GM19438 (cell line): Measurements from ENCODE around the gene DRD5.
"Not testable (repeated sequence)": the region's sequence is repeated elsewhere in the genome, so short reads cannot be mapped to it uniquely, and the experiment has no call there.

ENCODE experiments used
- ATAC-seq: cut with Tn5 transposase; IDR thresholded peaks from one replicate; pipeline ENCODE4 v1.9.1; 2021; ENCODE audit warnings: low read depth; ENCODE audit not compliant: unreplicated experiment

Gene DRD5

GRCh38 chr4:9781343-9782135 lies at the start of gene DRD5:
Gene DRD5 (plus strand): TSS chr4:9781634. CDS start chr4:9782030, 396 bp downstream.
- ATAC-seq, result no peak

GRCh38 chr4:9732256-9732655 lies 49.2 kb upstream of the DRD5 start:
- ATAC-seq, result not testable (repeated sequence)

- ATAC-seq, result no peak
Observed at GRCh38 chr4:9735515-9735914, 45.9 kb upstream of the DRD5 start.

- not testable (repeated sequence) for ATAC-seq
Observed at GRCh38 chr4:9737280-9737679, 44.2 kb upstream of the DRD5 start.

- not testable (repeated sequence) for ATAC-seq
Observed at GRCh38 chr4:9743789-9744188, 37.6 kb upstream of the DRD5 start.

- ATAC-seq, result no peak
Observed at GRCh38 chr4:9745782-9746181, 35.7 kb upstream of the DRD5 start.

GRCh38 chr4:9758641-9759317 lies 22.7 kb upstream of the DRD5 start:
- ATAC-seq, result no peak

- no peak for ATAC-seq
Observed at GRCh38 chr4:9762823-9763475, 18.5 kb upstream of the DRD5 start.

GRCh38 chr4:9764155-9764696 lies 17.2 kb upstream of the DRD5 start:
- no peak for ATAC-seq

- ATAC-seq, result no peak
Observed at GRCh38 chr4:9765091-9765490, 16.3 kb upstream of the DRD5 start.

GRCh38 chr4:9769321-9769720 lies 12.1 kb upstream of the DRD5 start:
- ATAC-seq, result no peak

- no peak for ATAC-seq
Observed at GRCh38 chr4:9771034-9771433, 10.4 kb upstream of the DRD5 start.

- ATAC-seq, result no peak
Observed at GRCh38 chr4:9773471-9773870, 8.0 kb upstream of the DRD5 start.

- no peak for ATAC-seq
Observed at GRCh38 chr4:9782136-9782436, 652 bp downstream of the DRD5 start.

GRCh38 chr4:9785891-9786290 lies 4.5 kb downstream of the DRD5 start:
- ATAC-seq, result not testable (repeated sequence)

GRCh38 chr4:9792381-9792780 lies 10.9 kb downstream of the DRD5 start:
- ATAC-seq, result no peak

- ATAC-seq, result not testable (repeated sequence)
Observed at GRCh38 chr4:9796641-9797040, 15.2 kb downstream of the DRD5 start.

GRCh38 chr4:9800848-9801247 lies 19.4 kb downstream of the DRD5 start:
- ATAC-seq, result no peak

GRCh38 chr4:9804918-9805317 lies 23.5 kb downstream of the DRD5 start:
- no peak for ATAC-seq

GRCh38 chr4:9808077-9808476 lies 26.6 kb downstream of the DRD5 start:
- ATAC-seq, result no peak

- no peak for ATAC-seq
Observed at GRCh38 chr4:9811806-9812205, 30.4 kb downstream of the DRD5 start.
